NCI-H1092 (cell line): Measurements from ENCODE around the gene ELOF1.
"Not testable (repeated sequence)": the region's sequence is repeated elsewhere in the genome, so short reads cannot be mapped to it uniquely, and the experiment has no call there.

Source experiments
- DNase-seq: peaks from one replicate; lab custom pipeline; 2025; lab: John Stamatoyannopoulos, UW

Gene ELOF1

GRCh38 chr19:11558881-11559828 lies at the start of gene ELOF1:
ELOF1 (minus strand) TSS chr19:11559230; CDS start chr19:11554347, 4,883 bp downstream.
- DNase-seq, result peak; percentile 98

DNA sequence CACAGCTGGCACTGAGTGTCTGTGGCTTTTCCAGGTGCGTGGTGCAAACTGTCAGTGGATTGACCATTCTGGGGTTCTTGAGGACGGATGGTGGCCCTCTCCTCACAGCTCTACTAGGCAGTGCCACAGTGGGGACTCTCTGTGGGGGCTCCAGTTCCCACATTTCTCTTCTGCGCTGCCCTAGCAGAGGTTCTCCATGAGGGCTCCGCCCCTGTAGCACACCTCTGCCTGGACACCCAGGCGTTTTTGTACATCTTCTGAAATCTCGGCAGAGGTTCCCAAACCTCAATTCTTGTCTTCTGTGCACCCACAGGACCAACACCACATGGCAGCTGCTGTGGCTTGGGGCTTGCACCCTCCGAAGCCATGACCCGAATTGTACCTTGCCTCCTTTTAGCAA lies 47.5 kb upstream of the ELOF1 start:
- DNase-seq, result no peak

- not testable (repeated sequence) for DNase-seq
These were observed 40.7 kb upstream of the ELOF1 start for GRCh38 chr19:11599704-11600103.

DNA sequence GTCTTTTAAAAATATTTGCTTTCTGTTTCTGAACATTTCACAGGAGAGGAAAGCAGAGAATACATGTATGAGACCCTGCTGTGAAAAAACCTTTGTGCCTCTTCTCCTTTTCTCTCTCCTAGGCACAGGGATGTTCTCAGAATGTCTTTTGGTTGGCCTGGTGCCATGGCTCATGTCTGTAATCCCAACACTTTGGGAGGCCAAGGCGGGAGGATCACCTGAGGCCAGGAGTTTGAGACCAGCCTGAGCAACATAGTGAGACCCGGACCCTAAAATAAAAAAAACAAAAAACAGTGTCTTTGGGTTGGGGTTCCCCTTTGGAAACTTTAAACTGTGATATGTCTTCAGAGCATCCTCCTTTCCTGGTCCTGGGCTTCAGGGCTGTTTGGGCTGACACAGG lies 39.7 kb upstream of the ELOF1 start:
- no peak for DNase-seq

DNA sequence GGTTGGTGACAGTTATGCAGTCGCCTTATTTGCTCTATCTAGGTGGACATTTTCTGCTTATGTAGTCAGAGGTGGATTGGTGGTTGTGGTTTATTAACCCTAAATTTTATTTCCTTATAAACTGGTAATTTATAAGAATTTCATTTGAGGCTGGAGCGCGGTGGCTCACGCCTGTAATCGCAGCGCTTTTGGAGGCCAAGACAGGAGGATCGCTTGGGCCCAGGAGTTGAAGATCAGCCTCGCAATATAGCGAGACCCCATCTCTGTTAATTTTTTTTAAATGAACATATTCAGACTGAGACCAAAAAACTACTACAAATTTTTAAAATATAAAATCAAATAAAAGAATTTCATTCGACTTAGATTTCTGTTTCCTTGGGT lies 39.1 kb upstream of the ELOF1 start:
- no peak for DNase-seq

- DNase-seq, result peak; percentile 98
These were observed 38.4 kb upstream of the ELOF1 start, which contains the start of gene ZNF627 for GRCh38 chr19:11597202-11598102. ZNF627 (plus strand) TSS chr19:11597483; CDS start chr19:11597628, 145 bp downstream.

DNA sequence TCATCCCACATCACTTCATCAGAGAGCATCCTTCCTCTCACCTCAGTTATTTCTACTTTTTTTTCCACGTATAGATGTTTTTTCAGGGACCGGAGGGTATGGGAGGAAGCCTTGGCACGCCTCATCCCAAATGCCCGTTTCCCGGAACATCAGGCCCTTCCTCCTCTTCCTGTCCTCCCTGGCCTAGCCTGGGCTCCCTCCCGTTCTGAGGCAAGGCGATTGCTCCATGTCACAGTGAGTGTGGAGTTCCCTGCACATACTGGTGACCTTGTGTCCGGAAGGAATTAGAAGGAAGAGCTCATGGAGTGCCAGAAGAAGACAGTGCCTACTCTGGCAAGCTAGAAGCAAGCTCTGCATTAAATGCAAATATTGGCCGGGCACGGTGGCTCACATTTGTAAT lies 37.1 kb upstream of the ELOF1 start:
- DNase-seq, result no peak

DNA sequence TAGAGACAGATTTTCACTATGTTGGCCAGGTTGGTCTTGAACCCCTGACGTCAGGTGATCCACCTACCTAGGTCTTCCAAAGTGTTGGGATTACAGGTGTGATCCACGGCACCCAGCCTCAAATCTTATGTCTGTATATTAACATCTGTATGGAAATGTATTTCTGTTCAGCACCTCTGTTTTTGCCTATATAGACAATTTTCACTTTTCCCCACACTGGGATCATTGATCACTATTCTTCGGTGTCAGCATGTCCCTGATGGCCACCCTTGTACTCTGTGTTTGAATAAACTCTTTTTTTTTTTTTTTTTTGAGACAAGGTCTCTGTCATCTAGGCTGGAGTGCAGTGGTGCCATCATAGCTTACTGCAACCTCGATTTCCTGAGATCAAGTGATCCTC lies 35.1 kb upstream of the ELOF1 start:
- no peak for DNase-seq

DNA sequence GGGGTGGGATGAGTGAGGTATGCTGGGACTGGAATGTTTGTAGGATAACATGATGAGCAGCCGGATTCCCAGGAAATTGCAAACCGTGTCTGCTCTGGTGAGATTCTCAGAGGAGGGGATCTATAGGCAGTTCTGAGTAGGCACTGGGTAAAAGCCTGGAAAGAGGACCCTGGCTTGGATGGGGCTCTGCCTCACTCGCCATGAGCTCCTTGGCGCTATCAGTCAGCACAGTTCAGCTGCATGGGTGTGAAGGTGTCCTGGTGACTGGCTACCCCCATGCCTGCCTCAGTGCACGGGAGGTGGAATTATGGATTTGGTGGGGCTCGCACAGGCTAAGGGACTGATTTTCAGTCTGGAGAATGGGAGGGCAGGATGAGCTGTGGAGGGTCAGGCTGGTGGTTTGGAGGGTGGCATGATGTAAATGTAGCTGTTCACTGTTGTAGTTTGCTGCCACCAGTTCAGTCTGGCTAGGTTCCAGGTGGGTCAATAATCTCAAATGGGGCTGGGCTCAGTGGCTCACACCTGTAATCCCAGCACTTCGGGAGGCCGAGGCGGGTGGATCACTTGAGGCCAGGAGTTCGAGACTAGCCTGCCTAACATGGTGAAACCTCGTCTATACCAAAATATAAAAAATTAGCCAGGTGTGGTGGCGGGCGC lies 29.1 kb upstream of the ELOF1 start:
- DNase-seq, result no peak

- peak; percentile 70 for DNase-seq
These were observed 28.4 kb upstream of the ELOF1 start for GRCh38 chr19:11587302-11587974.

DNA sequence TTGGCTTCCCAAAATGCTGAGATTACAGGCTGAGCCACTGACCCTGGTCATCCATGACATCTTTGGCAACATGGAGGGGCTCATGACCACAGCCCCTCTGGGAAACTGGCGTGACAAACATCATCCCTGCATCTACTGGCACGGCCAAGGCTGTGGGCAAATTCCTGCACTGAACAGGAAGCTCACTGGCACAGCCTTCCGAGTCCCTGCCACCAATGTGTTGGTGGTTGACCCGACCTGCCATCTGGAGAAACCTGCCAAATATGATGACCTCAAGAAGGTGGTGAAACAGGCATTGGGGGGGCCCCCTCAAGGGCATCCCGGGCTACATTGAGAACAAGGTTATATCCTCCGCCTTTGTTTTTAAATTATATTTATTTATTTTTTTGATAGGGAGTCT lies 27.3 kb upstream of the ELOF1 start:
- no peak for DNase-seq

GRCh38 chr19:11581740-11582139 lies 22.7 kb upstream of the ELOF1 start:
- no peak for DNase-seq

DNA sequence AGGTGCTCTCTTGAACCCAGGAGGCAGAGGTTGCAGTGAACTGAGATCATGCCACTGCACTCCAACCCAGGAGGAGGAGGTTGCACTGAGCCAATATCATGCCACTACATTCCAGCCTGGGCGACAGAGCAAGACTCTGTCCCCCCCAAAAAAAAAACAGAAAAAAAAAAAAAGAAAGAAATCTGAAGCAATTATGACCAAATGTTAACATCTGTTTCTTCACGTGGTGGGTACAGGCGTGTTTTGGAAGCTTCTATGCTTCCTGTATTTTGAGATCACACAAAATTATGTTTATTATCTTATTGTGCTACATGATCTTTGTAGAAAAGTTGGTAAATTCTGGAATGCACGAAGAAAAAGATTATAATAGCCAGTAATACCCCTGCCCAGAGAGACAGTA lies 21.1 kb upstream of the ELOF1 start:
- DNase-seq, result no peak

GRCh38 chr19:11578258-11579142 lies 19.5 kb upstream of the ELOF1 start:
- no peak for DNase-seq

- DNase-seq, result no peak
These were observed 18.6 kb upstream of the ELOF1 start, which contains the start of gene ACP5 for GRCh38 chr19:11577451-11578257. ACP5 (minus strand) TSS chr19:11577645; CDS start chr19:11577317, 328 bp downstream.

DNA sequence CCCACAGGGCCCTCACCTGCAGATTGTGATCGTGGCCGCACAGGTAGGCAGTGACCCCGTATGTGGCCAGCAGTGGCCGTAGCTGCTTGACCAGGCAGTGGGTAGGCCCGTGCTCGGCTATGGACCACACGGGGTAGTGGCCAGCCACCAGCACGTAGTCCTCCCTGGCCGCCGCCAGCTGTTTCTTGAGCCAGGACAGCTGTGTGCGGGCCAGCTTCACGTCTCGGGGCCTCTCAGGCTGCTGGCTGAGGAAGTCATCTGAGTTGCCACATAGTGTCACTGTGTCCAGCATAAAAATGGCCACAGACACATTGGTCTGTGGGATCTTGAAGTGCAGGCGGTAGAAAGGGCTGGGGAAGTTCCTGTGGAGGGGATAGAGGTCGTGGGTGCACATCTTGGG lies 17.2 kb upstream of the ELOF1 start:
- DNase-seq, result no peak

DNA sequence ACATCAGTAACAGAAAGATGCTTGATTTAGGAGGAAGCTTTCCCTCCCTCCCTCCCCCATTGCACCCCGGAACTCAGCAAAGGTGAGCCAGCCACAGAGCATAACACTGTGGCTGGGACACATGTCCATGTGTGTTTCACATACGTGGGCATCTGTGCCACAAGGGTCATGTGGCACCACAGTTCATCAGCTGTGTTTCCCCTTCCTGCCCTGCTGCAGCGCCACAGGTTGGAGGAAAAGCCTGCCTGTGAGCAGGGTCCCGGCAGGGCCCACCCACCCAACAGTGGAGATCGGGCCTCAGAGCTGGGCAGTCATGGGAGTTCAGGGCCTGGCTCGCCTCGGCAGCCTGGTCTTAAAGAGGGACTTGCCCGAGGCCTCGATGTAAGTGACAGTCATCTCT lies 15.7 kb upstream of the ELOF1 start:
- no peak for DNase-seq

- not testable (repeated sequence) for DNase-seq
These were observed 14.7 kb upstream of the ELOF1 start for GRCh38 chr19:11573763-11574162.

- not testable (repeated sequence) for DNase-seq
These were observed 14.3 kb upstream of the ELOF1 start for GRCh38 chr19:11573354-11573753.
